ELF-1 (cell line): ENCODE measurements around the gene CYP3A4.
"Not testable (repeated sequence)": the region's sequence is repeated elsewhere in the genome, so short reads cannot be mapped to it uniquely, and the experiment has no call there.

Source experiments
- DNase-seq: peaks from one replicate; pipeline ENCODE4 v3.0.0-alpha.2; 2016; ENCODE audit warnings: low read depth, low spot score

The CYP3A4 gene

GRCh38 chr7:99723201-99723600 is 60.8 kb downstream of the CYP3A4 start:
- DNase-seq: not testable (repeated sequence)

GRCh38 chr7:99720800-99721595 is 63.0 kb downstream of the CYP3A4 start:
- no peak for DNase-seq

- no peak for DNase-seq
Observed at GRCh38 chr7:99719996-99720769, 63.8 kb downstream of the CYP3A4 start.

DNA sequence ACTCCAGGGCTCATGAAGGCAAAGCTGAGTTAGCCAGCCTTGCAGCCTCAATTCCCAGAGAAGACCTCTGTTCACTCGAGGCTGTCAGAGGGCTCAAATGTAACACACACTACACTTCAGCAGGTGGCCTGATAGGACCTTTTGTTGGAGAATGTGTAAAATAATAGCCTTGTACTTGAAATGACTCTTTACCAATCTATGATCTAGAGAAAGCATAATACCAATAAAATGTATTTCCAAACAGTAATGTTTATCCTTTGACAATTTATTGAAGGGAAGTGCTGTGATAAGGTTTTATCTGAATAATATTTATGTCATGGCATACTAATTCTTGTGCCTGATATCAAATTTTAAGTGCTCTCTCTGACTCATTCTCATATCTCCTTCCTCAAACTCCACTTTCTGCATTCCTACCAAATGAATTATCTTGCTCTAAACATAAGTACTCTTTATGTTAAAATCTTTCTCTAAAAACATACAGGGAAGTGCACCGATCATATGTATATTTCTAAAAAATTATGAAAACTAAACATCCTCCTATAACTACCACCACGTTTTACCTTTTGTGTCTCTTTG is 69.9 kb downstream of the CYP3A4 start:
- no peak for DNase-seq

GRCh38 chr7:99709838-99710578 is 74.0 kb downstream of the CYP3A4 start:
- no peak for DNase-seq

GRCh38 chr7:99709260-99709659 is 74.7 kb downstream of the CYP3A4 start:
- DNase-seq: no peak

DNA sequence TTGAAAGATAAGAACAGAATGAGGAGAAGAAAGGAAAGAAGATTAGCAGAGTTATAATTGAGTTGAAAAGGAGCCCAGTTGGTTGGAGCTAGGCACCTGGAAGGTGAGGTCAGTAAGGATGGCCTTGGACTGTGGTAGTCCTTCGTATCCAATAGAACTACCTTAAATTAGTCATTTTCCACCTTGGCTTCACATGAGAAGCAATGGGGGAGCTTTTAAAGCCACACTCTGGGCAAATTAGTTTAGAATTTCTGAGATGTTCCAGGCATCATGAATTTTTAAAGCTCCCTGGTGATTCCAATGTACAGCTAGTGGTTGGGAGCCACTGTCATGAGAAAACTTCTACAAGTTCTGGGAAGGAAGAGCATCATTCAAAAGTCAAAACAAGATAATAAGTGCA is 76.9 kb downstream of the CYP3A4 start:
- DNase-seq: no peak
